HEK293 (cell line): Measurements from ENCODE around the gene GPR152.

ENCODE experiments used
- CTCF ChIA-PET: fragments of 350-600 bp; formaldehyde crosslinking; extraction: SDS; loops from one replicate; lab custom pipeline; 2021; ENCODE audit warnings: antibody characterized with exemption; lab: Yijun Ruan, JAX
- POLR2A ChIA-PET: fragments of 300-600 bp; formaldehyde crosslinking; extraction: SDS; loops from one replicate; lab custom pipeline; 2020; ENCODE audit warnings: antibody characterized with exemption, inconsistent platforms; lab: Yijun Ruan, JAX
- H3K27ac ChIP-seq: fragments of 200-500 bp; sonication (Bioruptor generic); 2 replicates; pipeline ENCODE4 v1.5.1; 2014; ENCODE audit warnings: low read depth, low read length, control low read depth, inconsistent platforms; ENCODE audit errors: extremely low read depth
- H3K36me3 ChIP-seq, 2 experiments: fragments of 200-500 bp in 1 of 2; sonication (Bioruptor generic) in 1 of 2; 1 replicate in 1 of 2; 2 replicates in 1 of 2; pipeline ENCODE4 v1.5.1; 2014 to 2017; ENCODE audit warnings: inconsistent platforms in 2 of 2, low read length in 2 of 2; ENCODE audit not compliant: control insufficient read depth in 2 of 2, insufficient read depth in 1 of 2
- H3K4me1 ChIP-seq: fragments of 200-500 bp; sonication (Bioruptor generic); 2 replicates; pipeline ENCODE4 v1.5.1; 2014; ENCODE audit warnings: mild to moderate bottlenecking, low read length, inconsistent platforms; ENCODE audit not compliant: control insufficient read depth, insufficient read depth
- H3K4me3 ChIP-seq: 2 replicates; pipeline ENCODE4 v1.5.1; 2011; ENCODE audit warnings: low read depth, mild to moderate bottlenecking, control low read depth, low read length, moderate library complexity
- H3K9me3 ChIP-seq: fragments of 200-500 bp; sonication (Bioruptor generic); 2 replicates; pipeline ENCODE4 v1.5.1; 2014; ENCODE audit warnings: low read depth, low read length, inconsistent platforms; ENCODE audit not compliant: control insufficient read depth, insufficient read depth
- EGR2 ChIP-seq: fragments of 450-650 bp; formaldehyde crosslinking; IDR thresholded peaks from 2 replicates; pipeline ENCODE4 v1.5.1; 2016; ENCODE audit warnings: low read depth, missing biosample characterization, missing genetic modification characterization
- GLI4 ChIP-seq: fragments of 450-650 bp; formaldehyde crosslinking; IDR thresholded peaks from 2 replicates; pipeline ENCODE4 v1.5.1; 2016; ENCODE audit warnings: missing biosample characterization, missing genetic modification characterization
- GLIS2 ChIP-seq: fragments of 450-650 bp; formaldehyde crosslinking; IDR thresholded peaks from 2 replicates; pipeline ENCODE4 v1.5.1; 2016; ENCODE audit warnings: missing biosample characterization, missing genetic modification characterization
- HIC1 ChIP-seq: fragments of 450-650 bp; formaldehyde crosslinking; IDR thresholded peaks from 2 replicates; pipeline ENCODE4 v1.5.1; 2016; ENCODE audit warnings: missing biosample characterization, missing genetic modification characterization
- HOXC10 ChIP-seq: sonication (generic); formaldehyde crosslinking; IDR thresholded peaks from 2 replicates; pipeline ENCODE4 v1.8.1; 2023; ENCODE audit warnings: mild to moderate bottlenecking, missing genetic modification reagents
- KLF8 ChIP-seq: fragments of 450-650 bp; formaldehyde crosslinking; IDR thresholded peaks from 2 replicates; pipeline ENCODE4 v1.5.1; 2016; ENCODE audit warnings: missing biosample characterization, missing genetic modification characterization
- TCF7L2 ChIP-seq: IDR thresholded peaks from 2 replicates; pipeline ENCODE4 v1.6.1; 2011; ENCODE audit warnings: low read depth, mild to moderate bottlenecking, inconsistent platforms, low read length, moderate library complexity, borderline replicate concordance
- ZBTB17 ChIP-seq: fragments of 450-650 bp; formaldehyde crosslinking; IDR thresholded peaks from 2 replicates; pipeline ENCODE4 v1.5.1; 2016; ENCODE audit warnings: missing biosample characterization, missing genetic modification characterization
- ZBTB20 ChIP-seq: fragments of 450-650 bp; formaldehyde crosslinking; IDR thresholded peaks from 2 replicates; pipeline ENCODE4 v1.5.1; 2016; ENCODE audit warnings: missing biosample characterization, missing genetic modification characterization
- ZFHX2 ChIP-seq: fragments of 450-650 bp; formaldehyde crosslinking; conservative IDR thresholded peaks from 2 replicates; pipeline ENCODE4 v1.5.1; 2016; ENCODE audit warnings: missing biosample characterization, missing genetic modification characterization
- ZFP41 ChIP-seq: fragments of 450-650 bp; formaldehyde crosslinking; IDR thresholded peaks from 2 replicates; pipeline ENCODE4 v1.5.1; 2016; ENCODE audit warnings: missing biosample characterization, missing genetic modification characterization, borderline replicate concordance
- ZNF114 ChIP-seq: fragments of 450-650 bp; formaldehyde crosslinking; IDR thresholded peaks from 2 replicates; pipeline ENCODE4 v1.5.0; 2017; ENCODE audit warnings: missing biosample characterization, missing genetic modification characterization
- ZNF138 ChIP-seq: fragments of 450-650 bp; formaldehyde crosslinking; IDR thresholded peaks from 2 replicates; pipeline ENCODE4 v1.5.1; 2016; ENCODE audit warnings: missing biosample characterization, missing genetic modification characterization, borderline replicate concordance
- ZNF148 ChIP-seq: fragments of 450-650 bp; formaldehyde crosslinking; IDR thresholded peaks from 2 replicates; pipeline ENCODE4 v1.5.0; 2017; ENCODE audit warnings: missing biosample characterization, missing genetic modification characterization, borderline replicate concordance
- ZNF184 ChIP-seq: fragments of 450-650 bp; IDR thresholded peaks from 2 replicates; pipeline ENCODE4 v1.5.1; 2018; ENCODE audit warnings: missing biosample characterization, mild to moderate bottlenecking, missing genetic modification characterization
- ZNF280C ChIP-seq: fragments of 450-650 bp; formaldehyde crosslinking; IDR thresholded peaks from 2 replicates; pipeline ENCODE4 v1.5.1; 2016; ENCODE audit warnings: missing biosample characterization, missing genetic modification characterization
- ZNF324 ChIP-seq: fragments of 450-650 bp; formaldehyde crosslinking; IDR thresholded peaks from 2 replicates; pipeline ENCODE4 v1.5.1; 2016; ENCODE audit warnings: missing biosample characterization, missing genetic modification characterization
- ZNF341 ChIP-seq: fragments of 450-650 bp; formaldehyde crosslinking; IDR thresholded peaks from 2 replicates; pipeline ENCODE4; 2016; ENCODE audit warnings: low read depth, missing biosample characterization, missing genetic modification characterization
- ZNF560 ChIP-seq: fragments of 450-650 bp; formaldehyde crosslinking; IDR thresholded peaks from 2 replicates; pipeline ENCODE4 v1.5.1; 2017; ENCODE audit warnings: missing biosample characterization, missing genetic modification characterization, borderline replicate concordance
- ZNF580 ChIP-seq: fragments of 450-650 bp; formaldehyde crosslinking; IDR thresholded peaks from 2 replicates; pipeline ENCODE4 v1.5.1; 2016; ENCODE audit warnings: missing biosample characterization, missing genetic modification characterization
- ZNF623 ChIP-seq: fragments of 450-650 bp; formaldehyde crosslinking; IDR thresholded peaks from 2 replicates; pipeline ENCODE4 v1.5.1; 2016; ENCODE audit warnings: missing biosample characterization, missing genetic modification characterization
- ZNF629 ChIP-seq: fragments of 450-650 bp; formaldehyde crosslinking; IDR thresholded peaks from 2 replicates; pipeline ENCODE4 v1.5.1; 2017; ENCODE audit warnings: missing biosample characterization, missing genetic modification characterization
- ZNF654 ChIP-seq: fragments of 450-650 bp; formaldehyde crosslinking; IDR thresholded peaks from 2 replicates; pipeline ENCODE4 v1.5.1; 2016; ENCODE audit warnings: low read depth, missing biosample characterization, missing genetic modification characterization
- ZNF664 ChIP-seq: fragments of 450-650 bp; formaldehyde crosslinking; IDR thresholded peaks from 2 replicates; pipeline ENCODE4 v1.5.1; 2016; ENCODE audit warnings: missing biosample characterization, missing genetic modification characterization
- ZNF670 ChIP-seq: fragments of 450-650 bp; formaldehyde crosslinking; IDR thresholded peaks from 2 replicates; pipeline ENCODE4 v1.5.1; 2016; ENCODE audit warnings: missing biosample characterization, missing genetic modification characterization, low read depth
- ZSCAN18 ChIP-seq: fragments of 450-650 bp; formaldehyde crosslinking; IDR thresholded peaks from 2 replicates; pipeline ENCODE4 v1.5.1; 2016; ENCODE audit warnings: missing biosample characterization, missing genetic modification characterization

Gene GPR152

GRCh38 chr11:67464411-67465188 lies 12.1 kb upstream of the GPR152 start (continued):
- no peak for TF ChIP-seq ZNF324 (tag by site-specific recombination)
- TF ChIP-seq, all 188 proteins: peak for 21

GRCh38 chr11:67463680-67464410 lies 11.3 kb upstream of the GPR152 start:
- ChIA-PET CTCF (no interaction called here), POLR2A (interaction anchor here (0.7 kb wide), 1 partner anchor 1238 kb away, joined by 3 read pairs; no protein-coding TSS in a partner anchor)
- Histone ChIP-seq H3K9me3 (no peaks in the 10 kb centered on the region), H3K36me3 (no peaks in the 10 kb centered on the region), H3K4me1 (no peaks in the 10 kb centered on the region; the same call in 1 of the 2 replicates), H3K4me3 (peak overlapping the region; percentile 36), H3K27ac (no peak overlapping the region)
- TF ChIP-seq ZBTB17 (tag by site-specific recombination) (no peak), ZNF341 (tag by site-specific recombination) (peak; percentile 42; the same call in 1 of the 2 replicates), ZNF148 (tag by site-specific recombination) (no peak), KLF8 (tag by site-specific recombination) (0 out of 2 replicates have a peak, but pooled peaks have one; percentile 13), ZNF560 (no peak), ZSCAN18 (tag by site-specific recombination) (no peak), ZNF138 (tag by site-specific recombination) (no peak), ZNF623 (tag by site-specific recombination) (no peak), ZNF184 (tag by site-specific recombination) (no peak), ZNF580 (tag by site-specific recombination) (no peak), ZNF664 (tag by site-specific recombination) (no peak), HIC1 (tag by site-specific recombination) (peak; percentile 31; the same call in 1 of the 2 replicates), GLIS2 (tag by site-specific recombination) (0 out of 2 replicates have a peak, but pooled peaks have one; percentile 21), ZNF654 (tag by site-specific recombination) (no peak), EGR2 (0 out of 2 replicates have a peak, but pooled peaks have one; percentile 29), GLI4 (tag by site-specific recombination) (0 out of 2 replicates have a peak, but pooled peaks have one; percentile 8), ZNF280C (tag by site-specific recombination) (no peak), ZNF670 (tag by site-specific recombination) (no peak), ZFHX2 (tag by site-specific recombination) (0 out of 2 replicates have a peak, but pooled peaks have one; percentile 32), HOXC10 (CRISPR knock-in tag) (no peak), ZNF629 (tag by site-specific recombination) (0 out of 2 replicates have a peak, but pooled peaks have one; percentile 16), ZNF114 (tag by site-specific recombination) (no peak), TCF7L2 (no peak), ZFP41 (tag by site-specific recombination) (no peak), ZBTB20 (peak; percentile 51)
